ENCODE data around the gene CYP27B1. TPM values are rescaled to one million over a fixed set of nuclear protein-coding genes. Genes with fewer than 3 reads are reported as not detected.
A peak's percentile ranks its signal among the peaks of the same experiment; 100 is the strongest.

CYP27B1 gene
- total RNA-seq: not detected
- polyA plus RNA-seq: under 1 TPM in 2 of 4 donors, not detected in 2; 0.14 to 0.26 TPM

DNA sequence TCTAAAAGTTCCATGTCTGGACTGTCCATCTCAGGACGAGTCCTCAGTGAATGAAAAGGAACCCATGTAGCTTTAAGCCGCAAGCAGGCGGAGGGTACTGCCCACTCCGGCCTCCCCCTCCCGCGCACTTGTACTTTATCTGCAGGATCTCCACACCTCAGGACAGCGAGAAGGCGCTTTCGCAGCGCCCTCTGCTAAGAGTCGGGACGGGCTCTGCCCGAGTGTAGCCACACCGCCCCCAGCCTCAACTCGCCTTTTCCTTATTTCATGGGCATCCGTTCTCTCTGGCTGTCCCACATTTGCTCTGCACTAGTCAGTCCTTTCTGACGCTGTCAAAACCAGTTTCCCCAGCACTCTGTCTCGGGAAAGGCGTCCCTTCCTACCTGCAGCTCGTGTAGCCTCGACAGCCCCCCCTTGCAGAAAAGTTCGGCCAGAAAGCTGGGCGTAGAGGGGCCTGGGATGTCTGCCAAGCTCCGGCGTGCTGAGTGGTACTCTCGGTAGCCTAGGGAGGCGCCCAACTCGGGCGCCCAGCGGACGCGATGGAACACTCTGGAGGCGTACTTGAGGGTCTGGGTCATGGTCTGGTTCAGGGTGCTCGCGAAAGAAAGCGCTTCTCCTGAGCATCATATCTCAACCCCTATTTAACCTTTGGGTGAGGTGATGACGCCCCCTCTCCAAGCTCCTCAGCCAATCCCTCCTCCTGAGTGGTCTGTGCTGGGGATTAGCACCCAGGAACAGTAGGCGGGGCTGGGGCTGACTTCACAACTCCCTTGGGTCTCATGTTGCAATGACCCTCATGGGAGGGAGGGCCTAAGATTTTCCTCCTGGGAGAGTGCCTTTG lies at the start of gene CYP27B1:
Gene CYP27B1, minus strand, starts transcription at position 615 of the 841 bp plus-strand sequence. Its CDS starts 37 bp downstream, at position 578.
- H3K27ac ChIP-seq (ENCODE audit: insufficient read depth, low read length, poor library complexity, severe bottlenecking): no peak within 1 kb of the TSS
- Mint-ChIP-seq H3K4me1 (peaks cover 5 to 39% (median 19%) of the 10 kb centered on the region in 4 donors), H3K9me3 (no peaks in the 10 kb centered on the region), H3K36me3 (peaks cover 13% of the 10 kb centered on the region), H3K27ac (no peak within 1 kb of the TSS), H3K4me3 (peak within 1 kb of the TSS; percentile 28 to 95 (median 84)), H3K27me3 (peaks cover 30% of the 10 kb centered on the region)
- no peak for DNase-seq
- peaks cover 22% of the 10 kb centered on the region for H3K27me3 ChIP-seq (ENCODE audit: control insufficient read depth, insufficient read depth, low read length)
- H3K36me3 ChIP-seq (ENCODE audit: control insufficient read depth, insufficient read depth, low read length): no peaks in the 10 kb centered on the region
- no peak for ATAC-seq (ENCODE audit: low read depth in 2 of 2)
- peaks cover 32% of the 10 kb centered on the region for H3K4me1 ChIP-seq (ENCODE audit: control insufficient read depth, insufficient read depth, low read length, poor library complexity, severe bottlenecking)
- peak within 1 kb of the TSS; percentile 62 for H3K4me3 ChIP-seq (ENCODE audit: low read depth, low read length)
- H3K9me3 ChIP-seq (ENCODE audit: control insufficient read depth in 2 of 2, low read length in 2 of 2): no peaks in the 10 kb centered on the region

- Histone ChIP-seq H3K27me3 (ENCODE audit: control insufficient read depth, insufficient read depth, low read length) (no peaks in the 10 kb centered on the region), H3K4me1 (ENCODE audit: control insufficient read depth, insufficient read depth, low read length, poor library complexity, severe bottlenecking) (no peaks in the 10 kb centered on the region), H3K36me3 (ENCODE audit: control insufficient read depth, insufficient read depth, low read length) (peaks cover 5% of the 10 kb centered on the region), H3K27ac (ENCODE audit: insufficient read depth, low read length, poor library complexity, severe bottlenecking) (no peak overlapping the region), H3K4me3 (ENCODE audit: low read depth, low read length) (no peak overlapping the region), H3K9me3 (ENCODE audit: control insufficient read depth in 2 of 2, low read length in 2 of 2) (no peaks in the 10 kb centered on the region)
- Mint-ChIP-seq H3K4me1 (peaks cover 4 to 10% (median 8%) of the 10 kb centered on the region in 4 donors), H3K27me3 (no peaks in the 10 kb centered on the region), H3K4me3 (no peak overlapping the region), H3K36me3 (peaks cover 15% of the 10 kb centered on the region), H3K9me3 (no peaks in the 10 kb centered on the region), H3K27ac (no peak overlapping the region)
- ATAC-seq (ENCODE audit: low read depth in 2 of 2) (no peak), DNase-seq (no peak)
Measured at GRCh38 chr12:57816001-57816854, 49.4 kb upstream of the CYP27B1 start.

GRCh38 chr12:57815177-57816000 lies 48.5 kb upstream of the CYP27B1 start:
- H3K36me3 ChIP-seq (ENCODE audit: control insufficient read depth, insufficient read depth, low read length): peaks cover 3% of the 10 kb centered on the region
- H3K4me3 Mint-ChIP-seq: no peak overlapping the region
- peaks cover 4 to 10% (median 8%) of the 10 kb centered on the region in 4 donors for H3K4me1 Mint-ChIP-seq
- DNase-seq (no peak), ATAC-seq (ENCODE audit: low read depth in 2 of 2) (peak in 1 of 2 donors; percentile 63)
- H3K27ac ChIP-seq (ENCODE audit: insufficient read depth, low read length, poor library complexity, severe bottlenecking): no peak overlapping the region
- H3K4me1 ChIP-seq (ENCODE audit: control insufficient read depth, insufficient read depth, low read length, poor library complexity, severe bottlenecking): no peaks in the 10 kb centered on the region
- H3K9me3 Mint-ChIP-seq: no peaks in the 10 kb centered on the region
- peaks cover 9% of the 10 kb centered on the region for H3K36me3 Mint-ChIP-seq
- H3K27ac Mint-ChIP-seq: no peak overlapping the region
- no peak overlapping the region for H3K4me3 ChIP-seq (ENCODE audit: low read depth, low read length)
- no peaks in the 10 kb centered on the region for H3K27me3 Mint-ChIP-seq
- H3K27me3 ChIP-seq (ENCODE audit: control insufficient read depth, insufficient read depth, low read length): no peaks in the 10 kb centered on the region
- no peaks in the 10 kb centered on the region for H3K9me3 ChIP-seq (ENCODE audit: control insufficient read depth in 2 of 2, low read length in 2 of 2)

GRCh38 chr12:57813971-57814772 lies 47.3 kb upstream of the CYP27B1 start:
- Histone ChIP-seq H3K9me3 (ENCODE audit: control insufficient read depth in 2 of 2, low read length in 2 of 2) (no peaks in the 10 kb centered on the region), H3K4me1 (ENCODE audit: control insufficient read depth, insufficient read depth, low read length, poor library complexity, severe bottlenecking) (no peaks in the 10 kb centered on the region), H3K36me3 (ENCODE audit: control insufficient read depth, insufficient read depth, low read length) (no peaks in the 10 kb centered on the region), H3K27ac (ENCODE audit: insufficient read depth, low read length, poor library complexity, severe bottlenecking) (no peak overlapping the region), H3K27me3 (ENCODE audit: control insufficient read depth, insufficient read depth, low read length) (no peaks in the 10 kb centered on the region), H3K4me3 (ENCODE audit: low read depth, low read length) (no peak overlapping the region)
- Mint-ChIP-seq H3K4me3 (no peak overlapping the region), H3K27ac (peak overlapping the region in 1 of 3 donors; percentile 74), H3K9me3 (no peaks in the 10 kb centered on the region), H3K4me1 (peaks cover 4 to 10% (median 8%) of the 10 kb centered on the region in 4 donors), H3K27me3 (no peaks in the 10 kb centered on the region), H3K36me3 (peaks cover 9% of the 10 kb centered on the region)
- ATAC-seq (ENCODE audit: low read depth in 2 of 2) (no peak), DNase-seq (no peak)

GRCh38 chr12:57813111-57813970 lies 46.5 kb upstream of the CYP27B1 start:
- no peak overlapping the region for H3K4me3 ChIP-seq (ENCODE audit: low read depth, low read length)
- H3K36me3 Mint-ChIP-seq: peaks cover 4% of the 10 kb centered on the region
- H3K4me1 Mint-ChIP-seq: peaks cover under 1 to 10% (median 4%) of the 10 kb centered on the region in 4 donors
- no peaks in the 10 kb centered on the region for H3K9me3 Mint-ChIP-seq
- H3K27ac ChIP-seq (ENCODE audit: insufficient read depth, low read length, poor library complexity, severe bottlenecking): no peak overlapping the region
- H3K27me3 Mint-ChIP-seq: no peaks in the 10 kb centered on the region
- DNase-seq (no peak), ATAC-seq (ENCODE audit: low read depth in 2 of 2) (no peak)
- no peak overlapping the region for H3K4me3 Mint-ChIP-seq
- no peaks in the 10 kb centered on the region for H3K4me1 ChIP-seq (ENCODE audit: control insufficient read depth, insufficient read depth, low read length, poor library complexity, severe bottlenecking)
- H3K36me3 ChIP-seq (ENCODE audit: control insufficient read depth, insufficient read depth, low read length): peaks cover 1% of the 10 kb centered on the region
- H3K9me3 ChIP-seq (ENCODE audit: control insufficient read depth in 2 of 2, low read length in 2 of 2): no peaks in the 10 kb centered on the region
- no peaks in the 10 kb centered on the region for H3K27me3 ChIP-seq (ENCODE audit: control insufficient read depth, insufficient read depth, low read length)
- H3K27ac Mint-ChIP-seq: no peak overlapping the region

- Histone ChIP-seq H3K4me1 (ENCODE audit: control insufficient read depth, insufficient read depth, low read length, poor library complexity, severe bottlenecking) (no peaks in the 10 kb centered on the region), H3K27me3 (ENCODE audit: control insufficient read depth, insufficient read depth, low read length) (no peaks in the 10 kb centered on the region), H3K9me3 (ENCODE audit: control insufficient read depth in 2 of 2, low read length in 2 of 2) (no peaks in the 10 kb centered on the region), H3K27ac (ENCODE audit: insufficient read depth, low read length, poor library complexity, severe bottlenecking) (no peak overlapping the region), H3K36me3 (ENCODE audit: control insufficient read depth, insufficient read depth, low read length) (peaks cover 12% of the 10 kb centered on the region), H3K4me3 (ENCODE audit: low read depth, low read length) (no peak overlapping the region)
- Mint-ChIP-seq H3K4me1 (peaks cover 0 to 10% (median 3%) of the 10 kb centered on the region in 4 donors), H3K36me3 (peaks cover 4% of the 10 kb centered on the region), H3K27me3 (no peaks in the 10 kb centered on the region), H3K4me3 (no peak overlapping the region), H3K27ac (no peak overlapping the region), H3K9me3 (no peaks in the 10 kb centered on the region)
- no peak for ATAC-seq (ENCODE audit: low read depth in 2 of 2)
- DNase-seq: no peak
Measured at GRCh38 chr12:57811028-57811755, 44.3 kb upstream of the CYP27B1 start.

Measured in CD4-positive, CD25-positive, alpha-beta regulatory T cell (primary cell).